OCI-LY1 (cell line): ENCODE measurements around the gene TBC1D7.

Experiments
- CTCF ChIP-seq: fragments of 200-600 bp; sonication (generic), shearing (Covaris generic); IDR thresholded peaks from 2 replicates; pipeline ENCODE4 v1.5.1; 2017; ENCODE audit warnings: mild to moderate bottlenecking, antibody characterized with exemption, low read length, moderate library complexity, mixed read lengths
- EZH2 ChIP-seq: fragments of 200-600 bp; sonication (generic), shearing (Covaris generic); IDR thresholded peaks from 2 replicates; pipeline ENCODE4 v1.8.0; 2017; ENCODE audit warnings: borderline replicate concordance, mixed run types, mild to moderate bottlenecking, antibody characterized with exemption, low read length, moderate library complexity, mixed read lengths

GRCh38 chr6:13263669-13264068 is 64.7 kb downstream of the TBC1D7 start:
- TF ChIP-seq CTCF (no peak), EZH2 (no peak)
